Choroid plexus epithelial cell (primary cell): ENCODE measurements around the gene BSN.

Experiments used
- DNase-seq: peaks from one replicate; pipeline ENCODE4 v3.0.0-alpha.2; 2010; ENCODE audit warnings: low read depth
- H3K4me3 ChIP-seq: 2 replicates; pipeline ENCODE4 v1.5.1; 2011; ENCODE audit warnings: low read depth, mild to moderate bottlenecking, control low read depth, low read length, moderate library complexity
- TF ChIP-seq, protein P1 (sequence below): conservative IDR thresholded peaks from 2 replicates; pipeline ENCODE4 v1.5.1; 2011; ENCODE audit warnings: low read depth, mild to moderate bottlenecking, control low read depth, inconsistent platforms, low read length, moderate library complexity

The BSN gene

GRCh38 chr3:49619649-49620048, 65.4 kb downstream of the BSN start:
- TF ChIP-seq, protein P1, sequence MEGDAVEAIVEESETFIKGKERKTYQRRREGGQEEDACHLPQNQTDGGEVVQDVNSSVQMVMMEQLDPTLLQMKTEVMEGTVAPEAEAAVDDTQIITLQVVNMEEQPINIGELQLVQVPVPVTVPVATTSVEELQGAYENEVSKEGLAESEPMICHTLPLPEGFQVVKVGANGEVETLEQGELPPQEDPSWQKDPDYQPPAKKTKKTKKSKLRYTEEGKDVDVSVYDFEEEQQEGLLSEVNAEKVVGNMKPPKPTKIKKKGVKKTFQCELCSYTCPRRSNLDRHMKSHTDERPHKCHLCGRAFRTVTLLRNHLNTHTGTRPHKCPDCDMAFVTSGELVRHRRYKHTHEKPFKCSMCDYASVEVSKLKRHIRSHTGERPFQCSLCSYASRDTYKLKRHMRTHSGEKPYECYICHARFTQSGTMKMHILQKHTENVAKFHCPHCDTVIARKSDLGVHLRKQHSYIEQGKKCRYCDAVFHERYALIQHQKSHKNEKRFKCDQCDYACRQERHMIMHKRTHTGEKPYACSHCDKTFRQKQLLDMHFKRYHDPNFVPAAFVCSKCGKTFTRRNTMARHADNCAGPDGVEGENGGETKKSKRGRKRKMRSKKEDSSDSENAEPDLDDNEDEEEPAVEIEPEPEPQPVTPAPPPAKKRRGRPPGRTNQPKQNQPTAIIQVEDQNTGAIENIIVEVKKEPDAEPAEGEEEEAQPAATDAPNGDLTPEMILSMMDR = no peak
- no peak overlapping the region for H3K4me3 ChIP-seq
- DNase-seq = no peak

DNA sequence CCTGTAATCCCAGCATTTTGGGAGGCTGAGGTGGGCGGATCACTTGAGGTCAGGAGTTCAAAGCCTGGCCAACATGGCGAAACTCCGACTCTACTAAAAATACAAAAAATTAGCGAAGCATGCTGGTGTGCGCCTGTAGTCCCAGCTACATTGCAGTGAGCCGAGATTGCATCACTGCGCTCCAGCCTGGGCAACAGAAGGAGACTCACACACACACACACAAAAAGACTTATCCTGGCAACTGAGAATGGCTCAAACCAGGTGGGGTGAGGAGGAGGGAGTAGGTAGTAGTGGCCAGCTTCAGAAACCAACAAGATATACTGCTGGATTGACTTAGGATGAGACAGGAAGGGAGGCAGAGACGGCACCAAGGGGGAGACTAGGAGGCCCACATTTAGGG, 66.5 kb downstream of the BSN start:
- no peak overlapping the region for H3K4me3 ChIP-seq
- DNase-seq = no peak
- TF ChIP-seq, protein P1 = no peak

GRCh38 chr3:49623071-49623470, 68.8 kb downstream of the BSN start:
- H3K4me3 ChIP-seq = no peak overlapping the region
- TF ChIP-seq, protein P1 = no peak
- DNase-seq = no peak

- H3K4me3 ChIP-seq = no peak overlapping the region
- TF ChIP-seq, protein P1 = no peak
- no peak for DNase-seq
These were observed 70.8 kb downstream of the BSN start for GRCh38 chr3:49625071-49625470.

- TF ChIP-seq, protein P1 = no peak
- DNase-seq = peak; percentile 19
- H3K4me3 ChIP-seq = no peak overlapping the region
These were observed 71.9 kb downstream of the BSN start for GRCh38 chr3:49626101-49626581.

GRCh38 chr3:49626796-49627195, 72.5 kb downstream of the BSN start:
- DNase-seq = no peak
- TF ChIP-seq, protein P1 = no peak
- H3K4me3 ChIP-seq = no peak overlapping the region

DNA sequence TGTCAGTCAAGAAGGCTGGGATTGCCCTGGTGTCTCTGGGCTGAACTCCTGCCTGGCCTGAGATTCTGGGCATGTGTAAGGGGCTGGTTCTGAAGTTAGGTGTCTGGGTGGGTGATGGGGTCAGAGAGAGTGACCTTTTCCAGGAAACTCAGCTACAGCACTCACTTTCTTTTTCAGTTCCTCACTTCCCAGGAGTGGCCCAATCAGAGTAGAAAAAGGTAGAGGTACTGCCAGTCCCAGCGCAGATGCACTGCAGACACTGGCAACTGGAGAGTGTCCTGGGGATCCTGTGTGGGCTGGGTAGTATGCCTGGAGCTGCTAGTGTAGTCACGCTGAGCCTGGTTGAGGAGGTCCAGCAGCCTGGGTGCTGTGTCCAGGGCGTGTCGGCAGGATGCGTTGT, 73.4 kb downstream of the BSN start:
- TF ChIP-seq, protein P1 = no peak
- H3K4me3 ChIP-seq = no peak overlapping the region
- no peak for DNase-seq
